NT2/D1 (cell line): Measurements from ENCODE around the gene KAZALD1.

Experiments used
- SUZ12 ChIP-seq: IDR thresholded peaks from 2 replicates; pipeline ENCODE4 v1.6.1; 2011; ENCODE audit not compliant: insufficient read length, insufficient read depth; ENCODE audit errors: extremely low read depth
- YY1 ChIP-seq: IDR thresholded peaks from 2 replicates; pipeline ENCODE4 v1.6.1; 2011; ENCODE audit not compliant: insufficient read length, insufficient read depth
- ZNF274 ChIP-seq: IDR thresholded peaks from 2 replicates; pipeline ENCODE4 v1.6.1; 2011; ENCODE audit warnings: mild to moderate bottlenecking, low read depth, low read length

GRCh38 chr10:101031796-101032636 is 29.8 kb upstream of the KAZALD1 start:
- TF ChIP-seq ZNF274 (no peak), SUZ12 (no peak), YY1 (no peak)
